C1 segment of cervical spinal cord (tissue), 14 donors: ENCODE measurements around the gene DOCK2.

Experiments
- DNase-seq, 14 donors: peaks; one replicate each; lab custom pipeline; 2025; lab: John Stamatoyannopoulos, UW

The DOCK2 gene

GRCh38 chr5:169688106-169688505 lies 51.0 kb downstream of the DOCK2 start:
- DNase-seq = no peak

GRCh38 chr5:169691471-169691870 lies 54.4 kb downstream of the DOCK2 start:
- no peak for DNase-seq

GRCh38 chr5:169694091-169694625 lies 57.1 kb downstream of the DOCK2 start:
- DNase-seq = no peak

GRCh38 chr5:169695025-169695625 lies 58.0 kb downstream of the DOCK2 start:
- no peak for DNase-seq

GRCh38 chr5:169695919-169696490 lies 58.9 kb downstream of the DOCK2 start:
- DNase-seq = no peak

GRCh38 chr5:169696621-169697510 lies 59.8 kb downstream of the DOCK2 start:
- no peak for DNase-seq

- no peak for DNase-seq
Measured at GRCh38 chr5:169697511-169697890, 60.4 kb downstream of the DOCK2 start.

- DNase-seq = no peak
Measured at GRCh38 chr5:169697976-169698375, 60.9 kb downstream of the DOCK2 start.

- no peak for DNase-seq
Measured at GRCh38 chr5:169700611-169701010, 63.5 kb downstream of the DOCK2 start.

GRCh38 chr5:169701910-169702451 lies 64.9 kb downstream of the DOCK2 start:
- peak in 1 of 14 donors; percentile 12 for DNase-seq

- no peak for DNase-seq
Measured at GRCh38 chr5:169702693-169703481, 65.8 kb downstream of the DOCK2 start.

GRCh38 chr5:169703813-169704212 lies 66.7 kb downstream of the DOCK2 start:
- no peak for DNase-seq

- no peak for DNase-seq
Measured at GRCh38 chr5:169705322-169705721, 68.2 kb downstream of the DOCK2 start.

GRCh38 chr5:169706071-169706470 lies 69.0 kb downstream of the DOCK2 start:
- no peak for DNase-seq

- DNase-seq = no peak
Measured at GRCh38 chr5:169706758-169707450, 69.8 kb downstream of the DOCK2 start.

- DNase-seq = no peak
Measured at GRCh38 chr5:169707686-169708085, 70.6 kb downstream of the DOCK2 start.

GRCh38 chr5:169710675-169711074 lies 73.6 kb downstream of the DOCK2 start:
- peak in 6 of 14 donors; percentile 1 to 13 (median 7) for DNase-seq

GRCh38 chr5:169711551-169712225 lies 74.6 kb downstream of the DOCK2 start:
- DNase-seq = no peak

GRCh38 chr5:169712428-169712827 lies 75.4 kb downstream of the DOCK2 start:
- no peak for DNase-seq

- no peak for DNase-seq
Measured at GRCh38 chr5:169716287-169716686, 79.2 kb downstream of the DOCK2 start.
